Endodermal cell (in vitro differentiated cells): ENCODE results near the gene GPR107. TPM values are rescaled to one million over a fixed set of nuclear protein-coding genes. Genes with fewer than 3 reads are reported as not detected.

Experiments used
- DNase-seq: peaks from one replicate; pipeline ENCODE4 v3.0.0-alpha.2; 2017
- H3K27ac ChIP-seq: 2 replicates; pipeline ENCODE4 v1.5.1; 2013; ENCODE audit warnings: mild to moderate bottlenecking, low read depth, low read length, moderate library complexity
- H3K27me3 ChIP-seq: 2 replicates; pipeline ENCODE4 v1.6.1; 2013; ENCODE audit warnings: mild to moderate bottlenecking, low read length, moderate library complexity; ENCODE audit not compliant: insufficient read depth, control insufficient read depth, poor library complexity, severe bottlenecking
- H3K36me3 ChIP-seq: 2 replicates; pipeline ENCODE4 v1.7.0; 2013; ENCODE audit warnings: mild to moderate bottlenecking, low read length, moderate library complexity; ENCODE audit not compliant: control insufficient read depth, insufficient read depth
- H3K4me1 ChIP-seq: one replicate; pipeline ENCODE4 v1.7.0; 2013; ENCODE audit warnings: low read length; ENCODE audit not compliant: control insufficient read depth, insufficient read depth
- H3K4me3 ChIP-seq: 2 replicates; pipeline ENCODE4 v1.5.1; 2013; ENCODE audit warnings: mild to moderate bottlenecking, low read length, moderate library complexity
- H3K9ac ChIP-seq: 2 replicates; pipeline ENCODE4 v1.6.1; 2013; ENCODE audit warnings: mild to moderate bottlenecking, low read length, moderate library complexity; ENCODE audit not compliant: poor library complexity, severe bottlenecking; ENCODE audit errors: extremely low read depth
- H3K9me3 ChIP-seq: 2 replicates; pipeline ENCODE4 v1.6.1; 2013; ENCODE audit warnings: mild to moderate bottlenecking, low read length, moderate library complexity; ENCODE audit not compliant: control insufficient read depth
- H3K27ac Mint-ChIP-seq: 2 replicates; pipeline ENCODE4 v1.8.0; 2020; ENCODE audit warnings: mixed read lengths
- H3K27me3 Mint-ChIP-seq: 2 replicates; pipeline ENCODE4 v1.8.0; 2021; ENCODE audit warnings: mild to moderate bottlenecking, mixed read lengths; ENCODE audit not compliant: insufficient read depth
- H3K36me3 Mint-ChIP-seq: 2 replicates; pipeline ENCODE4 v1.8.0; 2020; ENCODE audit warnings: low read depth, mixed read lengths
- H3K4me1 Mint-ChIP-seq: 2 replicates; pipeline ENCODE4 v1.8.0; 2020; ENCODE audit warnings: mixed read lengths
- H3K4me3 Mint-ChIP-seq: 2 replicates; pipeline ENCODE4 v1.8.0; 2020; ENCODE audit warnings: mild to moderate bottlenecking, moderate library complexity, mixed read lengths
- H3K9me3 Mint-ChIP-seq: 2 replicates; pipeline ENCODE4 v1.8.0; 2020; ENCODE audit warnings: mild to moderate bottlenecking, mixed read lengths
- WGBS, 2 experiments: methylation state at CpG; one replicate each; pipeline versions ENCODE4 v1.1.5 to v1.1.7; 2013; ENCODE audit warnings: missing lambda C conversion rate in 2 of 2, mixed read lengths in 1 of 2; ENCODE audit not compliant: insufficient coverage in 1 of 2, insufficient read length in 1 of 2; 5-methylcytosine and 5-hydroxymethylcytosine counted together
- total RNA-seq, 2 donors: library from RNA; stranded (reverse); fragmentation: NEBNext Ultra II Directional in 1 of 2; extraction: Animal tissue kit (Norgen Biotek cat#: 25700) in 1 of 2; gene quantifications; 2 replicates in 1 of 2; 3 replicates in 1 of 2; pipeline ENCODE4 v1.2.1, GENCODE V29; 2021
- TF ChIP-seq, protein P1 (sequence below): fragments of 200-600 bp; sonication (generic); conservative IDR thresholded peaks from 2 replicates; pipeline ENCODE4 v1.5.0; 2021; ENCODE audit warnings: antibody characterized with exemption, mild to moderate bottlenecking

The GPR107 gene
- total RNA-seq, 2 donors from 2014 or later = 50.7 to 62.0 TPM

DNA sequence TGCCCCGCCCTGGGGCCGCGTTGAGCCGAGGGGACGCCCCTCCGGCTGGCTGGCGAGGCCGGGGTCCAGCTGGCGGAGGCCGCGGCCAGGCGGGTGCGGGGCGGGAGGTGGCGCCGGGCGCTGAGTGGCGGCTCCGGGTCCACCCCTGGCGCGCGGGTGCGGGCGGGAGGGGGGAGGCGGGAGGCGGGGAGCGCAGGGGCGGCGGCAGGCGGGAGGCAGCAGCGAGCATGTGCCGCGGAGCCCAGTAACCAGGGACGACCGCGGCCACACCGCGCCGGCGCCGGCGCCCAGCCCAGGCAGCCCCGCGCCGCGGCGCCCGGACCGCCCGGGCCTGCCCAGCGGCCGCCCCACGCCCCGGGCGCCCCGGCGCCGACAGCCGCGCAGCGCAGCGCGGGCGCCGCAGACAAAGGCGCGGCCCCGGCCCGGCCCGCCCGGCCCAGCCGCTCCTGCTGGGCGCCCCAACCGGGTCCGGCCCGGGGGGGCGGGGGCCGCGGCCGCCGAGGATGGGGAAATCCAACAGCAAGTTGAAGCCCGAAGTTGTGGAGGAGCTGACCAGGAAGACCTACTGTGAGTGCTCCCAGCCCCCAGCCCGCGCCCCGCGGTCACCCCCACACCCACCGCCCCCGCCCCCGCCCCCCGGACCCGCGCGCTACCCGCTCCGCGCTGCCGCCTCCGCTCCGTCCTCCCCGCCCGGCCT is 118.6 kb downstream of the GPR107 start, which contains the start of gene NCS1:
NCS1 (plus strand) TSS at position 244 of the 697 bp plus-strand sequence; CDS start at position 504, 260 bp downstream.
- Mint-ChIP-seq H3K9me3 (no peaks in the 10 kb centered on the region), H3K4me1 (peaks cover 19% of the 10 kb centered on the region), H3K4me3 (peak within 1 kb of the TSS; percentile 75), H3K36me3 (no peaks in the 10 kb centered on the region), H3K27me3 (peaks cover 14% of the 10 kb centered on the region), H3K27ac (no peak within 1 kb of the TSS)
- H3K4me1 ChIP-seq = peaks cover 9% of the 10 kb centered on the region
- H3K36me3 ChIP-seq = no peaks in the 10 kb centered on the region
- no peaks in the 10 kb centered on the region for H3K27me3 ChIP-seq
- peak; percentile 86 for DNase-seq
- 0% methylated on average over 82 of the region's 101 CpGs; no CpG with 5 or more reads in 1 of the 2 experiments for WGBS, 2 experiments
- no peak within 1 kb of the TSS for H3K9ac ChIP-seq
- H3K9me3 ChIP-seq = no peaks in the 10 kb centered on the region
- no peak within 1 kb of the TSS for H3K27ac ChIP-seq
- H3K4me3 ChIP-seq = peak within 1 kb of the TSS; percentile 77
- TF ChIP-seq, protein P1, sequence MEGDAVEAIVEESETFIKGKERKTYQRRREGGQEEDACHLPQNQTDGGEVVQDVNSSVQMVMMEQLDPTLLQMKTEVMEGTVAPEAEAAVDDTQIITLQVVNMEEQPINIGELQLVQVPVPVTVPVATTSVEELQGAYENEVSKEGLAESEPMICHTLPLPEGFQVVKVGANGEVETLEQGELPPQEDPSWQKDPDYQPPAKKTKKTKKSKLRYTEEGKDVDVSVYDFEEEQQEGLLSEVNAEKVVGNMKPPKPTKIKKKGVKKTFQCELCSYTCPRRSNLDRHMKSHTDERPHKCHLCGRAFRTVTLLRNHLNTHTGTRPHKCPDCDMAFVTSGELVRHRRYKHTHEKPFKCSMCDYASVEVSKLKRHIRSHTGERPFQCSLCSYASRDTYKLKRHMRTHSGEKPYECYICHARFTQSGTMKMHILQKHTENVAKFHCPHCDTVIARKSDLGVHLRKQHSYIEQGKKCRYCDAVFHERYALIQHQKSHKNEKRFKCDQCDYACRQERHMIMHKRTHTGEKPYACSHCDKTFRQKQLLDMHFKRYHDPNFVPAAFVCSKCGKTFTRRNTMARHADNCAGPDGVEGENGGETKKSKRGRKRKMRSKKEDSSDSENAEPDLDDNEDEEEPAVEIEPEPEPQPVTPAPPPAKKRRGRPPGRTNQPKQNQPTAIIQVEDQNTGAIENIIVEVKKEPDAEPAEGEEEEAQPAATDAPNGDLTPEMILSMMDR = no peak

GRCh38 chr9:130172858-130173665 is 119.4 kb downstream of the GPR107 start:
- Mint-ChIP-seq H3K36me3 (no peaks in the 10 kb centered on the region), H3K4me1 (peaks cover 14% of the 10 kb centered on the region), H3K27me3 (peaks cover 14% of the 10 kb centered on the region), H3K4me3 (peak overlapping the region; percentile 75), H3K27ac (no peak overlapping the region), H3K9me3 (no peaks in the 10 kb centered on the region)
- Histone ChIP-seq H3K4me3 (peak overlapping the region; percentile 77), H3K4me1 (peaks cover 9% of the 10 kb centered on the region), H3K27ac (no peak overlapping the region), H3K9ac (no peak overlapping the region), H3K9me3 (no peaks in the 10 kb centered on the region), H3K36me3 (no peaks in the 10 kb centered on the region), H3K27me3 (no peaks in the 10 kb centered on the region)
- DNase-seq = peak; percentile 71
- 3% methylated on average over 15 to 56 of the region's 57 CpGs for WGBS, 2 experiments
- TF ChIP-seq, protein P1 = peak; percentile 20

DNA sequence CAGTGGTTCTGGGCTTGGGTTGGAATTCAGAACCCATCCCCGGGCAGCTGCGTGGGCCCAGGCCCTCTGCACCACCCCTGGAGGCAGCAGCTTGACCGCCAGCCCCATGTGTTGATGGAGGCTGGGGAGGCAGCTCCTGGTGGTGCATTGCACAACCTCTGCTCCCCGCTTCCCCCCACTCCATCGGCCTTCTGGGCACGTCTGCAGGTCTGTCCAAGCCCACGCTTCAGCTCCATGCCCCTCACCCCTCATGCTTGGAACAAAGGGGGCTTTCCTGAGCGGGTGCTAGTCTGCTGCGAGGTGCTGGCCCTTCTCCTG is 119.9 kb downstream of the GPR107 start:
- Mint-ChIP-seq H3K27ac (no peak overlapping the region), H3K9me3 (no peaks in the 10 kb centered on the region), H3K36me3 (no peaks in the 10 kb centered on the region), H3K27me3 (peaks cover 14% of the 10 kb centered on the region), H3K4me1 (peaks cover 12% of the 10 kb centered on the region), H3K4me3 (peak overlapping the region; percentile 75)
- peaks cover 9% of the 10 kb centered on the region for H3K4me1 ChIP-seq
- no peaks in the 10 kb centered on the region for H3K9me3 ChIP-seq
- peak overlapping the region; percentile 77 for H3K4me3 ChIP-seq
- peak; percentile 70 for DNase-seq
- H3K27me3 ChIP-seq = no peaks in the 10 kb centered on the region
- TF ChIP-seq, protein P1 = no peak
- H3K9ac ChIP-seq = no peak overlapping the region
- no peak overlapping the region for H3K27ac ChIP-seq
- 77% methylated on average over 9 of the region's 9 CpGs; no CpG with 5 or more reads in 1 of the 2 experiments for WGBS, 2 experiments
- no peaks in the 10 kb centered on the region for H3K36me3 ChIP-seq
